Measurements from ENCODE around the gene APCDD1L. TPM values are rescaled to one million over a fixed set of nuclear protein-coding genes. Genes with fewer than 3 reads are reported as not detected.

APCDD1L gene
- total and polyA plus RNA-seq, 4 donors, result 0.02 to 0.74 (median 0.31) TPM

GRCh38 chr20:58459058-58459750 lies 56.0 kb downstream of the APCDD1L start:
- no peak overlapping the region for H3K4me3 ChIP-seq
- peaks cover 0 to 9% (median 0%) of the 10 kb centered on the region in 5 donors for H3K4me1 ChIP-seq (ENCODE audit: control insufficient read depth in 5 of 5, insufficient read depth in 5 of 5, low read length in 5 of 5)
- TF ChIP-seq, protein P1, sequence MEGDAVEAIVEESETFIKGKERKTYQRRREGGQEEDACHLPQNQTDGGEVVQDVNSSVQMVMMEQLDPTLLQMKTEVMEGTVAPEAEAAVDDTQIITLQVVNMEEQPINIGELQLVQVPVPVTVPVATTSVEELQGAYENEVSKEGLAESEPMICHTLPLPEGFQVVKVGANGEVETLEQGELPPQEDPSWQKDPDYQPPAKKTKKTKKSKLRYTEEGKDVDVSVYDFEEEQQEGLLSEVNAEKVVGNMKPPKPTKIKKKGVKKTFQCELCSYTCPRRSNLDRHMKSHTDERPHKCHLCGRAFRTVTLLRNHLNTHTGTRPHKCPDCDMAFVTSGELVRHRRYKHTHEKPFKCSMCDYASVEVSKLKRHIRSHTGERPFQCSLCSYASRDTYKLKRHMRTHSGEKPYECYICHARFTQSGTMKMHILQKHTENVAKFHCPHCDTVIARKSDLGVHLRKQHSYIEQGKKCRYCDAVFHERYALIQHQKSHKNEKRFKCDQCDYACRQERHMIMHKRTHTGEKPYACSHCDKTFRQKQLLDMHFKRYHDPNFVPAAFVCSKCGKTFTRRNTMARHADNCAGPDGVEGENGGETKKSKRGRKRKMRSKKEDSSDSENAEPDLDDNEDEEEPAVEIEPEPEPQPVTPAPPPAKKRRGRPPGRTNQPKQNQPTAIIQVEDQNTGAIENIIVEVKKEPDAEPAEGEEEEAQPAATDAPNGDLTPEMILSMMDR (IDR thresholded peaks at IDR 0.05; ENCODE audit: control extremely low read depth, extremely low read depth), result no peak
- H3K27ac ChIP-seq (ENCODE audit: low read depth in 1 of 2, low read length in 1 of 2), result no peak overlapping the region
- H3K9ac ChIP-seq (ENCODE audit: insufficient read depth in 1 of 2, low read length in 2 of 2), result no peak overlapping the region
- no peaks in the 10 kb centered on the region for H3K27me3 ChIP-seq (ENCODE audit: control insufficient read depth in 3 of 3, insufficient read depth in 3 of 3, low read length in 2 of 3)
- H3K36me3 ChIP-seq (ENCODE audit: control insufficient read depth in 4 of 4, insufficient read depth in 4 of 4, low read length in 4 of 4), result no peaks in the 10 kb centered on the region
- H3K9me3 ChIP-seq (ENCODE audit: control insufficient read depth in 4 of 4, insufficient read depth in 3 of 4, low read length in 3 of 4), result peaks cover 0 to 2% (median under 1%) of the 10 kb centered on the region in 4 donors
- no peak for ATAC-seq (ENCODE audit: insufficient read depth, low FRiP score)
- no peak for DNase-seq
- 90 to 95% methylated on average over 5 of the region's 5 CpGs for WGBS, 2 donors

GRCh38 chr20:58458342-58459057 lies 56.7 kb downstream of the APCDD1L start:
- peaks cover 0 to 4% (median under 1%) of the 10 kb centered on the region in 4 donors for H3K9me3 ChIP-seq (ENCODE audit: control insufficient read depth in 4 of 4, insufficient read depth in 3 of 4, low read length in 3 of 4)
- H3K27ac ChIP-seq (ENCODE audit: low read depth in 1 of 2, low read length in 1 of 2), result no peak overlapping the region
- peaks cover 0 to 4% (median 0%) of the 10 kb centered on the region in 5 donors for H3K4me1 ChIP-seq (ENCODE audit: control insufficient read depth in 5 of 5, insufficient read depth in 5 of 5, low read length in 5 of 5)
- 86 to 92% methylated on average over 16 of the region's 16 CpGs for whole genome bisulfite sequencing, 2 donors
- no peak for DNase-seq
- H3K36me3 ChIP-seq (ENCODE audit: control insufficient read depth in 4 of 4, insufficient read depth in 4 of 4, low read length in 4 of 4), result no peaks in the 10 kb centered on the region
- TF ChIP-seq, protein P1 (IDR thresholded peaks at IDR 0.05; ENCODE audit: control extremely low read depth, extremely low read depth), result no peak
- no peaks in the 10 kb centered on the region for H3K27me3 ChIP-seq (ENCODE audit: control insufficient read depth in 3 of 3, insufficient read depth in 3 of 3, low read length in 2 of 3)
- no peak overlapping the region for H3K9ac ChIP-seq (ENCODE audit: insufficient read depth in 1 of 2, low read length in 2 of 2)
- ATAC-seq (ENCODE audit: insufficient read depth, low FRiP score), result no peak
- H3K4me3 ChIP-seq, result no peak overlapping the region

DNA sequence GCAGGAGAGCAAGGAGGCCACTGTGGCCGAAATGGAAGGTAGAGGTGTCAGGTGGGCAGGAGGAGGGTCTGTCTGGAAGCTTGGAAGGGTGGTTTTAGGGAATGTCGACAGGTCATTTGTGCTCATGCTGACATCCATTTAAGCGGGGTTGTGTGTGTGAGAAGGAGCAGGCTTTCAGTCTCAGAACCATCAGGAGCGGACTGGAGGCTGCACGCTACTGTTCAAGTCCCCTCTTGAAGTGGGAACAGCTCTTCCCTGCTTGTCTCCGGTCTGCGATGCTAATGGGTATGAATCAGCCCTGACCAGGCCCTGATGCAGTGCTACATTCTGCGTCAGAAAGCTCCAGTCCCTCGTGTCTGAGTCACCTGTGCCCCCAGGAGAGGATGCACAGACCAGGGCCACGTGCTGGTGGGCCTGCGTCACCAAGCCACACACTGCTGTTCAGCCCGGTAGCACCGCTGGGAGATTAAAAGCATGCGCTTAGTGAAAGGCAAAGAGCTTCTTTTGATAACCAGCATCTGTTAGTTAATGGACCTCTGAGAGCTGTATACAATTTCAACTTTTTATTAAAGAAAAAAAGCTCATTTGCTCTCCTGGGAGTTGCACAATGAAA lies 58.0 kb downstream of the APCDD1L start:
- DNase-seq (no peak), ATAC-seq (ENCODE audit: insufficient read depth, low FRiP score) (no peak)
- Histone ChIP-seq H3K9ac (ENCODE audit: insufficient read depth in 1 of 2, low read length in 2 of 2) (no peak overlapping the region), H3K9me3 (ENCODE audit: control insufficient read depth in 4 of 4, insufficient read depth in 3 of 4, low read length in 3 of 4) (peaks cover 0 to 4% (median under 1%) of the 10 kb centered on the region in 4 donors), H3K27me3 (ENCODE audit: control insufficient read depth in 3 of 3, insufficient read depth in 3 of 3, low read length in 2 of 3) (no peaks in the 10 kb centered on the region), H3K27ac (ENCODE audit: low read depth in 1 of 2, low read length in 1 of 2) (no peak overlapping the region), H3K4me3 (no peak overlapping the region), H3K4me1 (ENCODE audit: control insufficient read depth in 5 of 5, insufficient read depth in 5 of 5, low read length in 5 of 5) (no peaks in the 10 kb centered on the region), H3K36me3 (ENCODE audit: control insufficient read depth in 4 of 4, insufficient read depth in 4 of 4, low read length in 4 of 4) (no peaks in the 10 kb centered on the region)
- TF ChIP-seq, protein P1 (IDR thresholded peaks at IDR 0.05; ENCODE audit: control extremely low read depth, extremely low read depth), result no peak
- WGBS, 2 donors, result 94% methylated on average over 14 of the region's 14 CpGs

All from lung (tissue), 12 donors.